Activated T-cell treated with anti-CD3 and anti-CD28 coated beads, Interleukin-2, amount 50 U/mL, for 72 hours (primary cell): ENCODE results near the gene ENTREP3. TPM values are rescaled to one million over a fixed set of nuclear protein-coding genes. Genes with fewer than 3 reads are reported as not detected.
A peak's percentile ranks its signal among the peaks of the same experiment; 100 is the strongest.
"Not testable (repeated sequence)": the region's sequence is repeated elsewhere in the genome, so short reads cannot be mapped to it uniquely, and the experiment has no call there.

Experiments
- ATAC-seq, 2 donors: fragments of 150-1000 bp; cut with Tn5 transposase; replicated peaks in 1 of 2; 2 replicates each; pipeline ENCODE4 v1.10.0; 2021; ENCODE audit warnings: moderate library complexity in 2 of 2, mild to moderate bottlenecking in 1 of 2
- DNase-seq, 2 donors: peaks; one replicate each; pipeline ENCODE4 v3.0.0; 2021 to 2022; ENCODE audit warnings: mixed read lengths in 1 of 2
- H3K27ac Mint-ChIP-seq: one replicate; pipeline ENCODE4 v1.8.0; 2022; ENCODE audit warnings: mild to moderate bottlenecking, moderate library complexity, mixed read lengths
- H3K27me3 Mint-ChIP-seq: one replicate; pipeline ENCODE4 v1.8.0; 2022; ENCODE audit warnings: low read depth, mixed read lengths
- H3K36me3 Mint-ChIP-seq, 2 donors: one replicate each; pipeline ENCODE4 v1.8.0; 2022; ENCODE audit warnings: mixed read lengths in 2 of 2, mild to moderate bottlenecking in 1 of 2; ENCODE audit not compliant: insufficient read depth in 2 of 2
- H3K4me1 Mint-ChIP-seq: one replicate; pipeline ENCODE4 v1.8.0; 2022; ENCODE audit warnings: low read depth, mixed read lengths
- H3K4me3 Mint-ChIP-seq, 2 donors: one replicate each; pipeline ENCODE4 v1.8.0; 2022; ENCODE audit warnings: mild to moderate bottlenecking in 2 of 2, mixed read lengths in 2 of 2, moderate library complexity in 2 of 2
- H3K9me3 Mint-ChIP-seq, 2 donors: one replicate each; pipeline ENCODE4 v1.8.0; 2022; ENCODE audit warnings: mixed read lengths in 2 of 2
- total RNA-seq, 2 donors: library from RNA; stranded (reverse); gene quantifications; one replicate each; pipeline ENCODE4 v1.2.3, GENCODE V29; 2022

Gene ENTREP3
- total RNA-seq, 2 donors from 2014 or later: 30.7 to 33.8 TPM

GRCh38 chr1:155236451-155236850, 18.8 kb downstream of the ENTREP3 start:
- DNase-seq (no peak), ATAC-seq (no peak)
- H3K36me3 Mint-ChIP-seq: peaks cover 3 to 5% of the 10 kb centered on the region in 2 donors
- H3K27me3 Mint-ChIP-seq: no peaks in the 10 kb centered on the region
- no peak overlapping the region for H3K27ac Mint-ChIP-seq
- H3K4me3 Mint-ChIP-seq: no peak overlapping the region
- peaks cover 14% of the 10 kb centered on the region for H3K4me1 Mint-ChIP-seq
- H3K9me3 Mint-ChIP-seq: no peaks in the 10 kb centered on the region

- H3K27ac Mint-ChIP-seq: peak overlapping the region; percentile 59
- not testable (repeated sequence) for DNase-seq, H3K4me1 Mint-ChIP-seq, H3K27me3 Mint-ChIP-seq, H3K9me3 Mint-ChIP-seq, ATAC-seq, H3K4me3 Mint-ChIP-seq, H3K36me3 Mint-ChIP-seq
Measured at GRCh38 chr1:155235375-155235774, 19.9 kb downstream of the ENTREP3 start.

- not testable (repeated sequence) for H3K4me3 Mint-ChIP-seq, H3K27me3 Mint-ChIP-seq, H3K9me3 Mint-ChIP-seq, H3K27ac Mint-ChIP-seq, DNase-seq, H3K4me1 Mint-ChIP-seq, H3K36me3 Mint-ChIP-seq
- ATAC-seq: peak; percentile 14
Measured at GRCh38 chr1:155233502-155233901, 21.8 kb downstream of the ENTREP3 start.

GRCh38 chr1:155232001-155232978, 23.0 kb downstream of the ENTREP3 start:
- H3K9me3 Mint-ChIP-seq, ATAC-seq, H3K27me3 Mint-ChIP-seq, H3K4me3 Mint-ChIP-seq, H3K27ac Mint-ChIP-seq, H3K36me3 Mint-ChIP-seq, DNase-seq: not testable (repeated sequence)
- H3K4me1 Mint-ChIP-seq: peaks cover 17% of the 10 kb centered on the region

- not testable (repeated sequence) for DNase-seq, H3K27me3 Mint-ChIP-seq, H3K4me3 Mint-ChIP-seq, H3K27ac Mint-ChIP-seq, H3K9me3 Mint-ChIP-seq, H3K36me3 Mint-ChIP-seq, ATAC-seq
- peaks cover 25% of the 10 kb centered on the region for H3K4me1 Mint-ChIP-seq
Measured at GRCh38 chr1:155231302-155231701, 24.0 kb downstream of the ENTREP3 start.

- H3K36me3 Mint-ChIP-seq: no peaks in the 10 kb centered on the region
- DNase-seq (no peak), ATAC-seq (no peak)
- no peaks in the 10 kb centered on the region for H3K27me3 Mint-ChIP-seq
- peaks cover 0 to 2% of the 10 kb centered on the region in 2 donors for H3K9me3 Mint-ChIP-seq
- peak overlapping the region; percentile 81 to 95 for H3K4me3 Mint-ChIP-seq
- H3K4me1 Mint-ChIP-seq: peaks cover 39% of the 10 kb centered on the region
- H3K27ac Mint-ChIP-seq: peak overlapping the region; percentile 40
Measured at GRCh38 chr1:155228096-155228427, 27.2 kb downstream of the ENTREP3 start.

GRCh38 chr1:155227261-155228095, 27.8 kb downstream of the ENTREP3 start:
- peaks cover 0 to 2% of the 10 kb centered on the region in 2 donors for H3K9me3 Mint-ChIP-seq
- H3K27ac Mint-ChIP-seq: peak overlapping the region; percentile 76
- H3K36me3 Mint-ChIP-seq: no peaks in the 10 kb centered on the region
- no peaks in the 10 kb centered on the region for H3K27me3 Mint-ChIP-seq
- peaks cover 39% of the 10 kb centered on the region for H3K4me1 Mint-ChIP-seq
- peak overlapping the region; percentile 81 to 95 for H3K4me3 Mint-ChIP-seq
- DNase-seq: peak; percentile 98 to 99
- peak; percentile 94 to 96 for ATAC-seq

GRCh38 chr1:155226910-155227260, 28.4 kb downstream of the ENTREP3 start:
- no peaks in the 10 kb centered on the region for H3K36me3 Mint-ChIP-seq
- DNase-seq (peak; percentile 50 to 54), ATAC-seq (peak; percentile 54 to 58)
- peaks cover 39% of the 10 kb centered on the region for H3K4me1 Mint-ChIP-seq
- peak overlapping the region; percentile 81 to 95 for H3K4me3 Mint-ChIP-seq
- peak overlapping the region; percentile 76 for H3K27ac Mint-ChIP-seq
- peaks cover 0 to 2% of the 10 kb centered on the region in 2 donors for H3K9me3 Mint-ChIP-seq
- no peaks in the 10 kb centered on the region for H3K27me3 Mint-ChIP-seq

- peak; percentile 50 to 55 for ATAC-seq
- no peaks in the 10 kb centered on the region for H3K27me3 Mint-ChIP-seq
- peak; percentile 82 to 88 for DNase-seq
- H3K27ac Mint-ChIP-seq: peak overlapping the region; percentile 76
- H3K9me3 Mint-ChIP-seq: peaks cover 0 to 2% of the 10 kb centered on the region in 2 donors
- peak overlapping the region; percentile 81 to 95 for H3K4me3 Mint-ChIP-seq
- no peaks in the 10 kb centered on the region for H3K36me3 Mint-ChIP-seq
- H3K4me1 Mint-ChIP-seq: peaks cover 39% of the 10 kb centered on the region
Measured at GRCh38 chr1:155226188-155226909, 28.9 kb downstream of the ENTREP3 start.

- peak overlapping the region; percentile 81 to 95 for H3K4me3 Mint-ChIP-seq
- H3K27ac Mint-ChIP-seq: peak overlapping the region; percentile 76
Measured at GRCh38 chr1:155225404-155225759, 29.9 kb downstream of the ENTREP3 start.

GRCh38 chr1:155223047-155223446, 32.2 kb downstream of the ENTREP3 start:
- ATAC-seq: no peak
- H3K9me3 Mint-ChIP-seq: no peaks in the 10 kb centered on the region
- no peaks in the 10 kb centered on the region for H3K27me3 Mint-ChIP-seq
- no peak overlapping the region for H3K4me3 Mint-ChIP-seq
- no peaks in the 10 kb centered on the region for H3K36me3 Mint-ChIP-seq
- DNase-seq: no peak
- H3K4me1 Mint-ChIP-seq: peaks cover 47% of the 10 kb centered on the region
- no peak overlapping the region for H3K27ac Mint-ChIP-seq

More at GRCh38 chr1:155225404-155225759, 29.9 kb downstream of the ENTREP3 start:
- peaks cover 38% of the 10 kb centered on the region for H3K4me1 Mint-ChIP-seq
- ATAC-seq, DNase-seq, H3K27me3 Mint-ChIP-seq, H3K36me3 Mint-ChIP-seq, H3K9me3 Mint-ChIP-seq: not testable (repeated sequence)

GRCh38 chr1:155220211-155220965, 34.9 kb downstream of the ENTREP3 start:
- not testable (repeated sequence) for H3K27me3 Mint-ChIP-seq, H3K9me3 Mint-ChIP-seq, DNase-seq, H3K4me3 Mint-ChIP-seq, H3K36me3 Mint-ChIP-seq, ATAC-seq, H3K27ac Mint-ChIP-seq
- peaks cover 26% of the 10 kb centered on the region for H3K4me1 Mint-ChIP-seq
